AG04449 (cell line): ENCODE data around the gene GGTLC2.

Experiments used
- CTCF ChIA-PET: fragments of 350-600 bp; formaldehyde crosslinking; extraction: SDS; loops from one replicate; lab custom pipeline; 2021; ENCODE audit warnings: antibody characterized with exemption; lab: Yijun Ruan, JAX
- POLR2A ChIA-PET: fragments of 400-600, 350-600 bp; formaldehyde crosslinking; extraction: SDS; loops from one replicate; lab custom pipeline; 2020; ENCODE audit warnings: antibody characterized with exemption, inconsistent platforms; lab: Yijun Ruan, JAX
- DNase-seq: peaks from one replicate; pipeline ENCODE4 v3.0.0-alpha.2; 2010; ENCODE audit warnings: low read depth, low spot score
- H3K4me3 ChIP-seq: 2 replicates; pipeline ENCODE4 v1.5.1; 2011; ENCODE audit warnings: low read depth, mild to moderate bottlenecking, control low read depth, low read length
- CTCF ChIP-seq: IDR thresholded peaks from one replicate; pipeline ENCODE4 v1.5.1; 2011; ENCODE audit warnings: mild to moderate bottlenecking, moderate library complexity, low read length, control low read depth, inconsistent platforms; ENCODE audit not compliant: insufficient read depth; ENCODE audit errors: missing control alignments

GGTLC2 gene

GRCh38 chr22:22694106-22694505 is 49.7 kb downstream of the GGTLC2 start:
- ChIA-PET CTCF (interaction anchor here (2.2 to 2.3 kb wide), 2 partner anchors 12 to 28 kb away, joined by 4 to 6 read pairs; no protein-coding TSS in a partner anchor), POLR2A (no interaction called here)
- no peak for DNase-seq
- H3K4me3 ChIP-seq: no peak overlapping the region
- no peak for TF ChIP-seq CTCF

- CTCF ChIA-PET: no interaction called here
- POLR2A ChIA-PET: no interaction called here
- H3K4me3 ChIP-seq: no peak overlapping the region
- no peak for TF ChIP-seq CTCF
- DNase-seq: no peak
Observed at GRCh38 chr22:22696104-22696503, 51.7 kb downstream of the GGTLC2 start.
